NCI-H2107 (cell line): ENCODE measurements around the gene CCDC188.

Experiments used
- DNase-seq: peaks from one replicate; lab custom pipeline; 2025; lab: John Stamatoyannopoulos, UW

The CCDC188 gene

GRCh38 chr22:20105456-20106204, 45.2 kb downstream of the CCDC188 start:
- no peak for DNase-seq

GRCh38 chr22:20102203-20102780, 48.6 kb downstream of the CCDC188 start:
- no peak for DNase-seq

GRCh38 chr22:20101638-20102037, 49.2 kb downstream of the CCDC188 start:
- no peak for DNase-seq

DNA sequence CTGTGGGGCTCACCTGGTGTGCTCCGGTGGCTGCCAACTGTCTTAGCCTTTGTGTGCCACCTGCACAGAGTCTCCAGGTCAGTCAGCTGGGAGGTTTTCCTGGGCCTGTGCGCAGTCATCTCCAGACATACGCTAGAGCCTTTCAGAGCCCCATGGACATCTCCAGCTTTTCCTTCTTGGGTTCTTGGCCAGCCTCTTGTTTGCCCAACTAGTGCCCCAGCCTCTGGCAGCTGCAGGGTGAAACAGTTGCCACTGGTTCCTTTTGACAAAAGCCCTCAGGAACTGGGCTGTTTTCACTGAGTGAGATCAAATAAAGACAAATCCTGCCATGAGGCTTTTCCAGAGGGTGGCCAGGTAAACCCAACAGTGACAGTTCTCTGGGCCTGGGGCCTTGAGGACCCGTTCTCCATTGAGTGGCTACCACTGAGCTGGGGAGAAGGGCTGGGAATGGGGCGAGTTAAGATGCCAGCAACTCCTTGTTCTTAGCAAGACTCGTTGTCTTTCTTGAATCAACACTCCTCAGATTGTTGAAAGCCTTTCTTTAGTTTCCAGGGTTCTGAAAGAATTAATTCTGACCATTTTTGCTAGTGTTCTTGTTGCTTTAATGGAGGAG, 51.6 kb downstream of the CCDC188 start:
- DNase-seq = no peak
